Muscle of back (tissue), 11 donors: ENCODE data around the gene HOXC10. TPM values are rescaled to one million over a fixed set of nuclear protein-coding genes. Genes with fewer than 3 reads are reported as not detected.

Source experiments
- DNase-seq, 3 donors: peaks; one replicate each; pipeline versions ENCODE4 v3.0.0 to v3.0.0-alpha.2; 2013
- polyA plus RNA-seq, 10 donors: library from polyadenylated mRNA; unstranded; fragments of 120-200 nt; gene quantifications; one replicate each; pipeline ENCODE4 v1.2.1, GENCODE V29; 2013; ENCODE audit not compliant: insufficient read length in 10 of 10

HOXC10 gene
- polyA plus RNA-seq, 10 donors, result 0.33 to 55.3 (median 28.8) TPM; not detected in 2

GRCh38 chr12:53949631-53950436 is 35.1 kb upstream of the HOXC10 start:
- DNase-seq, result no peak

DNA sequence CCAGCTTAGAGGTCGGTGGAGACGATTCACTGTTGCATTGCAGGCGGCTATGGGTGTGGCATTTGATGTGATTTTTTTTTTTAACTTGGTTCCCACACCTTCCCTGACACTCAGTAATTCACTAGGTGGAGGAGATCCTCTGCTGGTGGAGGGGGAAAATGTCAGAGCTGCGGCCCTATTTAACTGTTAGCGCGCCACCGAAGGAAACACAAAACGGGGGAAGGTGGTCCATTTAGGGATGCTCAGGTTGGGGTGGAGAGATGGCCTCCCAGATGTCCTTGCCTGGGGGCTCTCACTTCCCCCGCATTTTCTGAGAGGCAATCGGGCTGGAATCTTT is 34.5 kb upstream of the HOXC10 start:
- no peak for DNase-seq

GRCh38 chr12:53950789-53951576 is 34.0 kb upstream of the HOXC10 start:
- DNase-seq, result no peak

GRCh38 chr12:53951577-53952334 is 33.2 kb upstream of the HOXC10 start:
- no peak for DNase-seq

- DNase-seq, result no peak
Measured at GRCh38 chr12:53952335-53952694, 32.6 kb upstream of the HOXC10 start.

- DNase-seq, result no peak
Measured at GRCh38 chr12:53952871-53953734, 31.8 kb upstream of the HOXC10 start.

DNA sequence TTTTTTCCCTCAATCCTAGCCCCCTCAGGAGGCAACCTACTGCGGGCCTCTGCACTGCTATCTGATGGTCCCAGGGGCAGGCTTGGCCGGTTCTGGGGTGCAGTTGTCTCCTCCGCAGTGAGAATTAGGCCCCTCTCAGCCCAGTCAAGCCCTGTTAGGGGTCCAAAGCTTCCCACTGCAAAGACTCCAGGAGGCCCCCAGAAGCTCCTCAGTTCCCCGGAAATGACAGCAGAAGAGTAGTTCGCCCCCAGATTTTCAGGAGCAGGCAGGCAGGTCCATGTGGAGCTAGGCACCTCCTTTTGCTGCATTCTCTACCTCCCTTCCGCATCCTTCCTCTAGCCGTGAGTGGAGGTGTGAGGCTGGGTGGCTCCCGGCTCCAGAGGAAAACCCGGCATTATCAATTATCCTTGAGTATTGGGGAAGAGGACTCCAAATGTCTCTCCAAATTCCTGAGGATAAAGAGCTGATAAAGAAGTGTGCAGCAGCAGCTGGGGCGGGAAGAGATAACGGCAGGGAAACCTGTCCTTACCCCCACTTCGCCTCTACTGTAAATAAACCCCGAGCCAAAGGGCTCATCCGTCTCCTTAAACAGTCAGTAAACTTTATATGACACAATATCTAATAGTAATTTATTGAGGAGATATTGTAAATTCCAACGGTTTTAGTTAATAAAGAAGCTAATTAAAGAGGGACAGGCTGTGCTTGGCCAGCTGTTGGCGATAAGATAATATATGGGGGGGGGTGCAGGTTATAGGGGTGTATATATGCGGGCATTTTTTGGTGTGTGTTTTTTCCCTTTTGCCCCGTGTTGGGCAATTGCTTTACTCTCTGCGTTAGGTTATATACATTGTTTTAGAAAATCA is 30.9 kb upstream of the HOXC10 start:
- DNase-seq, result no peak

- no peak for DNase-seq
Measured at GRCh38 chr12:53954694-53955035, 30.3 kb upstream of the HOXC10 start, which contains the start of gene HOXC12. Gene HOXC12, plus strand, starts transcription at chr12:53954903. Its CDS starts 27 bp downstream, at chr12:53954930.

DNA sequence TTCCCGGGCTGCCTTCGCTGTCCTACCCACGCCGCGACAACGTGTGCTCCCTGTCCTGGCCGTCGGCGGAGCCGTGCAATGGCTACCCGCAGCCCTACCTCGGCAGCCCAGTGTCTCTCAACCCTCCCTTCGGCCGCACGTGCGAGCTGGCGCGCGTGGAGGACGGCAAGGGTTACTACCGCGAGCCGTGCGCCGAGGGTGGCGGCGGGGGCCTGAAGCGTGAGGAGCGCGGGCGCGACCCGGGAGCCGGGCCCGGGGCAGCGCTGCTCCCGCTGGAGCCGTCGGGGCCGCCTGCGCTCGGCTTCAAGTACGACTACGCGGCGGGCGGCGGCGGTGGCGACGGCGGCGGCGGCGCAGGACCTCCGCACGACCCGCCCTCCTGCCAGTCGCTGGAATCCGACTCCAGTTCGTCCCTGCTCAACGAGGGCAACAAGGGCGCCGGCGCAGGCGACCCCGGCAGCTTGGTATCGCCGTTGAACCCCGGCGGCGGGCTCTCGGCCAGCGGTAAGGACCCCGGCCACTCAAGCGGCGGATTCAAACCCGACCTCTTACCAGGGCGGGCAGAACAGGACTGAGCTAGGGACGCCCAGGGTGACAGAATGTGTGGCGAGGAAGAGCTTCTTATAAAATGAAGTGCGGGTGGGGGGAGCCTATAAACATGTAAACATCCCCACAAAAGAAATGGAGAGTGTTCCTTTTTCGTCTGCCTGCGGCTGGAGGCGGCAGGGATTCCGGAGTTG is 29.7 kb upstream of the HOXC10 start:
- peak in 1 of 3 donors; percentile 75 for DNase-seq

GRCh38 chr12:53955776-53956250 is 29.1 kb upstream of the HOXC10 start:
- no peak for DNase-seq

DNA sequence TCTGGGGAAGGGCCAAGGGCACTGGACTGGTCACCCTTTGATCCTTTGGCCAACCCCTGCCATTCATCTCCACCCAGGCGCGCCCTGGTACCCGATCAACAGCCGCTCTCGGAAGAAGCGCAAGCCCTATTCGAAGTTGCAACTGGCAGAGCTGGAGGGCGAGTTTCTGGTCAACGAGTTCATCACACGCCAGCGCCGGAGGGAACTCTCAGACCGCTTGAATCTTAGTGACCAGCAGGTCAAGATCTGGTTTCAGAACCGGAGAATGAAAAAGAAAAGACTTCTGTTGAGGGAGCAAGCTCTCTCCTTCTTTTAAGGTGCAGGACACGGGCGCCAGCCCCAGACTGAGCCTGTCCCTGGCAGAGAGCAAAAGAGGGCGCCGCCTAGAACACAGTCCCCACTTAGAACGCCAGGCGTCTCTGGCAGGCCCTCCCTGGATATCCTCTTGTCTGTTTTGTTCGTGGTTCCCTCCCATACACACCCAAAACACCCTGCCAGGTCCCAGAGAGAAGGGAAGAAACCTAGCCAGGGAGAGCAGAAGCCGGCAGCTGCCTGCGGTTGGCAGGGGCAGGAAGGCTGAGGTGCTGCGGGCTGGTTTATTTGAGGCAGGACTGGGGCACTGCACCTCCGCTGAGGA is 28.6 kb upstream of the HOXC10 start:
- DNase-seq, result no peak

DNA sequence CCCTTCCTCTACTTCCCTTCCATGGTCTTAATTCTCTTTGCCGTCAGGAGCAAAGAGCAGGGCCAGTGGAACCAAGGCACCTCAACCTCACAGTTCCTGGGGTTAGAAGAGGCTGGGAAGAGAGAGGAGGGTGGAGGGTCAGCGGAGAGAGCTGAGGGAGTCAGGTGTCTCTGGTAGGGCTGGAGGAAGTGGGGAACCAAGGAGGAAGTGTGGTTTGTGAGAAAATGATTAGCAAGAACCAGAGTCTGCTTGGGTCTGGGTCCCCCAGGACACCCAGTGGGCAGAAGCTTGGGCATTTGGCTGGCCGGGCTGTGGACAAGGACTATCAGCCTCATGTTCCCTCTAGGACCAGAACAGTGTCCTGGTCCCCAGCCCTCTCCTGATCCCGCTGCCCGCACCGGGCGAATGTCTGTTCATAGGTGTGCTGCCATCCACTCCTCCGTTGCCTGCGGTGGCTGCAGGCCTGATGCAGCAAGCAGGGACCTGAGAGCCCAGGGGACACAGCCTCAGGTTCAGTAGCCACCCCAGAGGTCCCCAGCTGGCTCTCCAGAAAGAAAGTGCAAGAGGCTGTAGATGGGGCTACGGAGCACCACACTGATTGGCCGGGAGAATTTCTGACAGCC is 27.9 kb upstream of the HOXC10 start:
- no peak for DNase-seq

- DNase-seq, result no peak
Measured at GRCh38 chr12:53958128-53958527, 26.8 kb upstream of the HOXC10 start.

- DNase-seq, result no peak
Measured at GRCh38 chr12:53959314-53959713, 25.6 kb upstream of the HOXC10 start.

DNA sequence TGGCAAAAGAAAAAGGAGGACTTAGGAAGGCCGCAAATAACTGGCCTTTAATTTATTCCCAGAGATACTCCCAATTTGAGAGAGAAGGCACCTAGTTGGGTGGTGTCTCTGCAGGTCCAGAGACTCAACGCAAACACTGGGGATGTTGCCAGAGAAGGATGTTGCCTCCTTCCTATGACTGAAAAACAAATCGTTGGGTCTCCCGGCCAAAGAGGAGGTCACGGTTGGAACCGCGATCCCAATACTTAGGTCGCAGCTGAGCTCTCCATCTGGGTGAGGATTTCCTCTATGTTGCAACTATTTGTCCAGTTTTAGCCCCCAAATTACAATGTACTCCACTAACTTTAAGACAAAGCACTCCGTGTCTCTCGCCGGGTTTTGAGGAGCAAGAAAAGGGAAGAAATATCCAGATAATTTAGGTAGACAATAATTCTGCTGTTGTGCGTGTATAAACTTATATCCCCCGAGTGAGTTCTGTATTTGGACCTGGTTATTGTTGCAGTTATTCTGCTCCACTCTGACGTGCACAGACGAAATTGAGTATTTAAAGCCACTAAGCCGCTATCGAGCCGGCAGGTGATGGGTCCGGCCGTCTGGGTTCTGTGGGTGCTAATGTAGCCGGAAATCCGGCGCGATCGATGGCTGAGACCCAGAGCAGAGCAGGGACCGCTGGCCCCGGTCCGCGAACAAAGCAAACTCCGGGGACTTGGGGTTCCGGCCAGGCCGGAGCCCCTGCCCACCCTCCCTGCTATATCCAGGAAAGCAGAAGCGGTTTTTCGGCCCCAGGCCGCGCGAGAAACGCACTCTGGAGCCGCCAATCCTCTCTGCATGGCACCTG is 24.5 kb upstream of the HOXC10 start:
- DNase-seq, result peak in 1 of 3 donors; percentile 61

GRCh38 chr12:53961025-53961761 is 23.8 kb upstream of the HOXC10 start:
- DNase-seq, result peak in 1 of 3 donors; percentile 74

DNA sequence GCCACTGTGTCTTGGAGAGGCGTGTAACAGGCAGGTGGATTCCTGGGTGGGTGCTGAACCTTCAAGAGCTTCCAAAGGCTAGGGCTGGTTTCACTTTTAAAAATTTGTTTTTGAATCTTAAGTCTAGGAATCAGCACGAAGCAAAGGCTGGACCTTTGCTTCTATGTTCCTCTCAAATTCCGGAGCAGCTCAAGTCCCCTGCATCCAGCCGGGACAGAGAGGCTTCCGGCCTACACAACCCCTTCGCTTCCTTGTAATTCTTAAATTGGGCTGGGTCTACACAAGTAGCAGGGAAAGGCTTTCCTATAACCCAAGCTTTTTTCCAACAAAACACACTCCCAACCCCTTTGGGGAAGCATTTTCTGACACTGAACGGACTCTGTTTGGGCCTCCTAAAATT is 21.9 kb upstream of the HOXC10 start:
- peak in 1 of 3 donors; percentile 56 for DNase-seq
